A549 (cell line): ENCODE results near the gene BUD31. TPM values are rescaled to one million over a fixed set of nuclear protein-coding genes. Genes with fewer than 3 reads are reported as not detected.
A peak's percentile ranks its signal among the peaks of the same experiment; 100 is the strongest.

Experiments
- ATAC-seq, 2 experiments: fragments of 200-7000 bp in 1 of 2; fragments of >200 bp in 1 of 2; cut with Nextera tagmentation in 1 of 2; cut with Tn5 transposase in 1 of 2; 3 replicates each; pipeline versions ENCODE4 v1.8.0 to v1.9.1; 2018 to 2020; ENCODE audit warnings: mild to moderate bottlenecking in 1 of 2, moderate library complexity in 1 of 2
- CTCF ChIA-PET: fragments of 300-600 bp; sonication (Branson Sonifier 250); formaldehyde crosslinking; extraction: SDS; loops from one replicate; lab custom pipeline; 2021; ENCODE audit warnings: antibody characterized with exemption, inconsistent platforms; lab: Yijun Ruan, JAX
- POLR2A ChIA-PET: fragments of 350-600 bp; formaldehyde crosslinking; extraction: SDS; loops from one replicate; lab custom pipeline; 2021; ENCODE audit warnings: antibody characterized with exemption, inconsistent platforms; lab: Yijun Ruan, JAX
- DNase-seq, 2 experiments: peaks; one replicate each; pipeline versions ENCODE4 v3.0.0 to v3.0.0-alpha.2; 2011 to 2016; ENCODE audit warnings: low read depth in 1 of 2, low spot score in 1 of 2
- FAIRE-seq: peaks from 2 replicates; lab custom pipeline; 2011; peaks lifted over from hg19 to GRCh38; lab: Jason Lieb, UNC
- H3K27ac ChIP-seq, 2 experiments: fragments of >200 bp; sonication (Bioruptor Twin); formaldehyde crosslinking; 3 replicates each; pipeline ENCODE4 v1.5.1; 2016 to 2017
- H3K4me1 ChIP-seq: fragments of >200 bp; sonication (Bioruptor Twin); formaldehyde crosslinking; 3 replicates; pipeline ENCODE4 v1.6.1; 2016
- H3K4me2 ChIP-seq: fragments of >200 bp; sonication (Bioruptor Twin); formaldehyde crosslinking; 3 replicates; pipeline ENCODE4 v1.6.1; 2016
- H3K4me3 ChIP-seq: fragments of >200 bp; sonication (Bioruptor Twin); formaldehyde crosslinking; 3 replicates; pipeline ENCODE4 v1.5.1; 2016
- H3K9me3 ChIP-seq: fragments of >200 bp; sonication (Bioruptor Twin); formaldehyde crosslinking; 3 replicates; pipeline ENCODE4 v1.6.1; 2016
- CBX2 ChIP-seq: fragments of 200-600 bp; sonication (generic); IDR thresholded peaks from 2 replicates; pipeline ENCODE4 v1.6.1; 2016; ENCODE audit warnings: low read depth, mild to moderate bottlenecking, borderline replicate concordance
- E2F6 ChIP-seq: IDR thresholded peaks from 2 replicates; pipeline ENCODE4 v1.6.1; 2012; ENCODE audit warnings: low read depth, borderline replicate concordance
- FOXS1 ChIP-seq: fragments of 250-450 bp; sonication (Bioruptor Pico); IDR thresholded peaks from 2 replicates; pipeline ENCODE4 v1.5.0; 2020; ENCODE audit warnings: mild to moderate bottlenecking, moderate library complexity
- HDAC2 ChIP-seq: fragments of 200-600 bp; sonication (generic); IDR thresholded peaks from 2 replicates; pipeline ENCODE4 v1.6.1; 2016
- HES2 ChIP-seq: fragments of >200 bp; sonication (Bioruptor Twin); formaldehyde crosslinking; IDR thresholded peaks from 2 replicates; pipeline ENCODE4 v1.6.1; 2016
- MAFK ChIP-seq: fragments of 450-650 bp; IDR thresholded peaks from 2 replicates; pipeline ENCODE4 v1.6.1; 2014; ENCODE audit not compliant: partially characterized antibody
- MAZ ChIP-seq: fragments of 150-350 bp; IDR thresholded peaks from 2 replicates; pipeline ENCODE4 v1.6.1; 2014; ENCODE audit warnings: antibody characterized with exemption, low read depth, low read length, borderline replicate concordance
- MYC ChIP-seq: IDR thresholded peaks from 2 replicates; pipeline ENCODE4 v1.6.1; 2012; ENCODE audit warnings: mild to moderate bottlenecking, inconsistent platforms, low read length, improper control_type of control experiment, borderline replicate concordance
- RCOR1 ChIP-seq: fragments of 150-350 bp; IDR thresholded peaks from 2 replicates; pipeline ENCODE4 v1.6.1; 2014; ENCODE audit warnings: antibody characterized with exemption, low read length, low read depth
- REST ChIP-seq: fragments of 200-600 bp; sonication (generic); IDR thresholded peaks from 2 replicates; pipeline ENCODE4 v1.6.1; 2016; ENCODE audit warnings: antibody characterized with exemption, mild to moderate bottlenecking, moderate library complexity
- WGBS: methylation state at CpG from one replicate; pipeline ENCODE4 v1.1.6; 2017; ENCODE audit errors: missing lambda C conversion rate; 5-methylcytosine and 5-hydroxymethylcytosine counted together
- polyA plus RNA-seq, 4 experiments: library from polyadenylated mRNA; depleted of rRNA in 3 of 4; stranded (reverse); fragments of >200 nt; fragmentation: RNase III in 1 of 4; extraction: RNeasy Plus Mini Kit Qiagen cat#74134 plus additional on column Dnase treatment in 1 of 4; gene quantifications; 2 replicates in 3 of 4; 3 replicates in 1 of 4; pipeline ENCODE4 v1.2.3, GENCODE V29; 2011 to 2017
- TF ChIP-seq, protein P1 (sequence below): fragments of >200 bp; sonication (Bioruptor Twin); formaldehyde crosslinking; IDR thresholded peaks from 3 replicates; pipeline ENCODE4 v1.6.1; 2016
- TF ChIP-seq, protein P2 (sequence below): fragments of 450-650 bp; IDR thresholded peaks from 2 replicates; pipeline ENCODE4 v1.6.1; 2014; ENCODE audit warnings: antibody characterized with exemption

BUD31 gene
- polyA plus RNA-seq, 2 of the 4 experiments (the other 2 are of a cell fraction) = 96.5 to 105 TPM

DNA sequence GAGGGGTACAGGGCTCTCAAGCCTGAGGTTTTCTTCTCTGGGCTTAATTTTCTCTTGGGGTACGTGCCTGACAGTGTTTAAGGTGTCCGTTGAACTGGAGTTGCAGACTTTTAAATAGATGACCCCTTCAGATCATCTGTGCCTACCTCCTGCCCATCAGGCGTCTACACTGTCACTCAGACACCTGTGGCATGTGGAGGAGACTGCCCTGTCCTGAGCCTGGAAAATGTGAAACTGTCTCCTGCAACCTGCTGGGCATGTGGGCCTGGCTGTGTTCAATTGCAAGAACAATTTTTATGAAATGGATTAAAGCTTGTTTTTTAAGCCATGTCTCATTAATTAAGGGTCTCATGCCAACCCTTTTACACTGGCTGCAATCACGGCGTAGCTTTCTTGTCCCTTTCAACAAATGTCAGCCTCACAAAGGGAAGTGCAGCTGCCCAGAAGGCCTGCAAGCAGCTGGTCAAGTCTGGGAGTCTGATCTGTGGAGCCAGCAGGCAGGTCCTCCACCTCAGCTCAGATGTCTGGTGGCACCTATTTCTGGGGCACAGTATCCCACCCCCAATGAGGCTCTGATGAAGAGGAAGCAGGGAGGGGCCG is 48.4 kb downstream of the BUD31 start:
- WGBS = 90% methylated on average over 5 of the region's 6 CpGs
- H3K4me3 ChIP-seq = no peak overlapping the region
- no peaks in the 10 kb centered on the region for H3K4me1 ChIP-seq
- TF ChIP-seq, protein P1, sequence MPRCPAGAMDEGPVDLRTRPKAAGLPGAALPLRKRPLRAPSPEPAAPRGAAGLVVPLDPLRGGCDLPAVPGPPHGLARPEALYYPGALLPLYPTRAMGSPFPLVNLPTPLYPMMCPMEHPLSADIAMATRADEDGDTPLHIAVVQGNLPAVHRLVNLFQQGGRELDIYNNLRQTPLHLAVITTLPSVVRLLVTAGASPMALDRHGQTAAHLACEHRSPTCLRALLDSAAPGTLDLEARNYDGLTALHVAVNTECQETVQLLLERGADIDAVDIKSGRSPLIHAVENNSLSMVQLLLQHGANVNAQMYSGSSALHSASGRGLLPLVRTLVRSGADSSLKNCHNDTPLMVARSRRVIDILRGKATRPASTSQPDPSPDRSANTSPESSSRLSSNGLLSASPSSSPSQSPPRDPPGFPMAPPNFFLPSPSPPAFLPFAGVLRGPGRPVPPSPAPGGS = no peak
- TF ChIP-seq, protein P2, sequence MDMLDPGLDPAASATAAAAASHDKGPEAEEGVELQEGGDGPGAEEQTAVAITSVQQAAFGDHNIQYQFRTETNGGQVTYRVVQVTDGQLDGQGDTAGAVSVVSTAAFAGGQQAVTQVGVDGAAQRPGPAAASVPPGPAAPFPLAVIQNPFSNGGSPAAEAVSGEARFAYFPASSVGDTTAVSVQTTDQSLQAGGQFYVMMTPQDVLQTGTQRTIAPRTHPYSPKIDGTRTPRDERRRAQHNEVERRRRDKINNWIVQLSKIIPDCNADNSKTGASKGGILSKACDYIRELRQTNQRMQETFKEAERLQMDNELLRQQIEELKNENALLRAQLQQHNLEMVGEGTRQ = no peak
- TF ChIP-seq RCOR1 (no peak), HDAC2 (no peak), MYC (no peak), CBX2 (no peak), MAFK (no peak), E2F6 (no peak), REST (no peak), MAZ (no peak), HES2 (no peak), FOXS1 (CRISPR knock-in tag) (no peak)
- no peak overlapping the region for H3K27ac ChIP-seq
- no peaks in the 10 kb centered on the region for H3K9me3 ChIP-seq
- ChIA-PET CTCF (interaction anchor here (12.6 kb wide), 1 partner anchor 10 kb away, joined by 92 read pairs; no protein-coding TSS in a partner anchor), POLR2A (interaction anchor here (0.6 to 0.8 kb wide), 3 partner anchors 19 to 462 kb away, joined by 3 read pairs; partner anchors contain the start of genes CPSF4, PTCD1 and TRIM4)
- DNase-seq (no peak), ATAC-seq (no peak), FAIRE-seq (no peak)
- no peak overlapping the region for H3K4me2 ChIP-seq

- no peak for FAIRE-seq
- POLR2A ChIA-PET = no interaction called here
- Histone ChIP-seq H3K4me1 (no peaks in the 10 kb centered on the region), H3K27ac (no peak overlapping the region), H3K9me3 (no peaks in the 10 kb centered on the region), H3K4me3 (no peak overlapping the region), H3K4me2 (no peak overlapping the region)
- DNase-seq = no peak
- 88% methylated on average over 19 of the region's 26 CpGs for WGBS
- CTCF ChIA-PET = interaction anchor here (1.0 to 12.6 kb wide), 2 partner anchors 11 to 27 kb away, joined by 3 to 92 read pairs; no protein-coding TSS in a partner anchor
- no peak for ATAC-seq
- TF ChIP-seq, protein P1 = 0 out of 3 replicates have a peak, but pooled peaks have one; percentile 11
- TF ChIP-seq E2F6 = no peak
These were observed 49.1 kb downstream of the BUD31 start for GRCh38 chr7:99457650-99458493.
